ENCODE results near the gene PDE6A. TPM values are rescaled to one million over a fixed set of nuclear protein-coding genes. Genes with fewer than 3 reads are reported as not detected.
A peak's percentile ranks its signal among the peaks of the same experiment; 100 is the strongest.

The PDE6A gene
- total RNA-seq, 2 experiments from 2014 or later: not detected

DNA sequence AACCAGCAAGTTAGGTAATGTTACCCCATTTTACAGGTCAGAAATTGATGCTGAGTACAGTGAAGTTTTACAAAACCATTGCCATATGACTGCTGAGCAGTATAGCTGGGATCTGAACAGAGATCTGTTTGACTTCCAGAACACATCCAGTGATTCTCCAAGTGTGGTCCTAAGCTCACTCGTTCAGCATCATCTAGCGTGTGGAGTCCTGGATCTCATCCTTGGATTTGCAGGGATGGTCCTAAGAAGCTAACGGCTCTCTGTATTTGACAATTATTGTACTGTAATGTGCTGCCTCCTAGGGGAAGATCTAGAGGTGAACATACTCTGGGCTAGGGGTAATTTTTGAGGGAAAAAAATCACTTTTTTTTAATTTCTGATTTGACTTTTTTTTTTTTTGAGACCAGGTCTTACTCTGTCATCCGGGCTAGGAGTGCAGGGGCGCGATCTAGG lies 17.4 kb upstream of the PDE6A start:
- POLR2A ChIA-PET: interaction anchor here (1.3 to 2.1 kb wide), 4 partner anchors 28 to 128 kb away, joined by 3 to 10 read pairs (median 4); partner anchors contain the start of genes HMGXB3 and TIGD6
- no peaks in the 10 kb centered on the region for H3K9me3 Mint-ChIP-seq
- peaks cover 36% of the 10 kb centered on the region for H3K4me1 Mint-ChIP-seq
- no peak for DNase-seq
- H3K36me3 Mint-ChIP-seq (ENCODE audit: low read depth): peaks cover 2% of the 10 kb centered on the region
- H3K27ac Mint-ChIP-seq: no peak overlapping the region
- CTCF ChIA-PET: interaction anchor here (0.8 to 5.2 kb wide), 16 partner anchors 10 to 305 kb away, joined by 3 to 57 read pairs (median 5); partner anchors contain the start of genes HMGXB3 and TIGD6
- H3K27me3 Mint-ChIP-seq: no peaks in the 10 kb centered on the region
- peak overlapping the region; percentile 74 for H3K4me3 Mint-ChIP-seq

GRCh38 chr5:149961186-149961685 lies 16.6 kb upstream of the PDE6A start:
- ChIA-PET POLR2A (interaction anchor here (1.3 to 2.4 kb wide), 6 partner anchors 29 to 411 kb away, joined by 3 to 31 read pairs (median 4); partner anchors contain the start of genes HMGXB3 and TIGD6), CTCF (interaction anchor here (0.9 to 5.2 kb wide), 11 partner anchors 21 to 305 kb away, joined by 3 to 57 read pairs (median 5); partner anchors contain the start of genes HMGXB3 and TIGD6)
- peaks cover 2% of the 10 kb centered on the region for H3K36me3 Mint-ChIP-seq (ENCODE audit: low read depth)
- H3K27ac Mint-ChIP-seq: no peak overlapping the region
- no peaks in the 10 kb centered on the region for H3K9me3 Mint-ChIP-seq
- no peaks in the 10 kb centered on the region for H3K27me3 Mint-ChIP-seq
- H3K4me1 Mint-ChIP-seq: peaks cover 36% of the 10 kb centered on the region
- H3K4me3 Mint-ChIP-seq: peak overlapping the region; percentile 74
- DNase-seq: no peak

DNA sequence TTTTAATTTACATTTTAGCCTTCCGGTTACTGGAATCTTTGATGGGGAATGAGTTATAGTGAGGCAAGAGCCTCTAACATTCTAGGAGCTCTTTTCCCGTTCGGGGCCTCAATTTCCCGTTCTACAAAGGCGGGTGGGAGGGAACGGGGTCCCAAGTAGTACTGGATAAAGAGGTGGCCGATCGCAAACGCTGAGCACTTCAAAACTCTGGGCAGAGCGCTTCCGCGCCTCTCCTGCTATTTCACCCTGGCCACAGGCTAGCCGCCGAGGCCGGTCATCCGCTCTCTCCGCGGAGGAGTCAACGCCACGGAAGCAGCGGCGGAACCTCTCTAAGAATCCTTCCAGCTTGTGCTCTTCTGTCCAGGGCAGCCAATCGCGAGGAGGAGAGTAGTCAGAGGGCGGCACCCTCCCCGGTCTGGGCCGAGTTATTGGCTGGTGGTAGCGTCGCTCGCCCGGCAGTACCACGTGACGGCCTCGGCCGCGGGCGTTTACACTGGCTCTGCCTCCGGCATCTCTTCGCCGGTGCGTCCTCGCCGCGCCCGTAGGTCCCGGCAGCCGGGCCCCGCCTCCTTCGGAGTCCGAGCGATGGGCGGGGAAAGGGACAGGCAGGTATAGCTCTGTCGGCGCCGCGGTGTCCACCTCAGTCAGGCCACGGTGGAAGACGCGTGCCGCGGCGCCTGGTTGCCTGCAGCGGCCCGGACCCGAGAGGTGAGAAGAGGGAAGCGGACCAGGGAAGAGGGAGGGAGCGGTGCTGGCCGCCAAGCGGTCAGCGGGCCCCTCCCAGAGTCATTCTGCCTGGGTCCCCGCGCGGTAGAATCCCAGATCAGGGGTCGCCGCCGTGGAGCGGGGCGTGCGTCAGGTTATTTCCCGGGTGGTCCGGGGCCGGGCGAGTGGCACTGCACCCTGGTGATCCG lies 15.9 kb upstream of the PDE6A start, which contains the start of gene SLC26A2:
Gene SLC26A2 (plus strand): TSS at position 487 of the 914 bp plus-strand sequence. CDS start 16,895 bp downstream, outside the sequence.
- no peaks in the 10 kb centered on the region for H3K9me3 Mint-ChIP-seq
- H3K4me1 Mint-ChIP-seq: peaks cover 36% of the 10 kb centered on the region
- H3K27me3 Mint-ChIP-seq: no peaks in the 10 kb centered on the region
- peaks cover 2% of the 10 kb centered on the region for H3K36me3 Mint-ChIP-seq (ENCODE audit: low read depth)
- DNase-seq: peak; percentile 97
- ChIA-PET POLR2A (interaction anchor here (0.8 to 2.4 kb wide), 10 partner anchors 11 to 410 kb away, joined by 3 to 31 read pairs (median 4); partner anchors contain the start of genes HMGXB3 and TIGD6), CTCF (interaction anchor here (0.6 to 5.2 kb wide), 12 partner anchors 9 to 132 kb away, joined by 3 to 57 read pairs (median 4); partner anchors contain the start of genes HMGXB3 and TIGD6)
- H3K4me3 Mint-ChIP-seq: peak within 1 kb of the TSS; percentile 74
- H3K27ac Mint-ChIP-seq: peak within 1 kb of the TSS; percentile 86

DNA sequence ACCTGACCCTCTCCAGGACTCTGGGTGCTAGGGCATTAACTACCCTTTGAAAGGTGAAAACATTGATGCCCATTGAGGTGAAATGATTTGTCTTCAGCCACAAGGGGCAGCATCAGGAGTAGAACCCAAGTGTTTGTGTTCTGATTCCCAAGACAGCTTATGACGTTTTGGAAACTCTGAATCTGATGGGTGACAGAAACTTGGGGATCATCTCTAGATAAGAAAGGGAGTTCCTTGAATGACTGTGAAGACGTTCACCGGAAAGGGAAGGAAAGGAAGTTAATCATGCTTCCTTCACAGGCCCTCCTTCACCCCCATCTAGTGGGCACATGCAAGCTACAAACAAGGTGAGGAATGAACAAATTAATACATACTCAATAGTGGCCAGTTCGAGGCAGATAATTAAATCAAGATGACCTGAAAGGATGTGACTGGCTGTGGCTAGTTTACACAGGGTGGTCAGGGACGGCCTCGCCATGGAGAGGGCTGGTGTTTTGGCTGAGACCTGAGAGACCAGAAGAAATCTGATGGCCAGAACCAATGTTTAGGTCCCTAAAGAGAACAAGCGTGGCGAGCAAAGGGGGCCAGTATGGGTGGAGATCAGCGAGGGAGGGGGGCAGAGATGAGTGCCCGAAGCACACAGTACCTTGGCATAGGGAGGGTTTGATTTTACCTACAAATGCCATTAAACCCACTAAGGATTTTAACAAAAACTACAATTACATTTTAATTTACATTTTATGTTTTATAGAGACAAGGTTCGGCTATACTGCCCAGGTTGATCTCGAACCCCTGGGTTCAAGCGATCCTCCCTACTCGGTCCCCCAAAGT lies 15.0 kb upstream of the PDE6A start:
- Mint-ChIP-seq H3K9me3 (no peaks in the 10 kb centered on the region), H3K36me3 (ENCODE audit: low read depth) (peaks cover 2% of the 10 kb centered on the region), H3K27me3 (no peaks in the 10 kb centered on the region), H3K27ac (peak overlapping the region; percentile 86), H3K4me3 (peak overlapping the region; percentile 74), H3K4me1 (peaks cover 36% of the 10 kb centered on the region)
- ChIA-PET CTCF (interaction anchor here (0.6 to 5.2 kb wide), 23 partner anchors 9 to 303 kb away, joined by 3 to 57 read pairs (median 4); partner anchors contain the start of genes HMGXB3 and TIGD6), POLR2A (interaction anchor here (0.8 to 2.4 kb wide), 11 partner anchors 10 to 453 kb away, joined by 3 to 31 read pairs (median 4); partner anchors contain the start of genes CD74, CSNK1A1, HMGXB3 and TIGD6)
- peak; percentile 37 for DNase-seq

- Mint-ChIP-seq H3K4me1 (peaks cover 36% of the 10 kb centered on the region), H3K27me3 (no peaks in the 10 kb centered on the region), H3K27ac (no peak overlapping the region), H3K4me3 (no peak overlapping the region), H3K9me3 (no peaks in the 10 kb centered on the region), H3K36me3 (ENCODE audit: low read depth) (peaks cover 2% of the 10 kb centered on the region)
- POLR2A ChIA-PET: no interaction called here
- CTCF ChIA-PET: interaction anchor here (0.8 to 2.2 kb wide), 4 partner anchors 8 to 406 kb away, joined by 3 to 11 read pairs (median 5); no protein-coding TSS in a partner anchor
- DNase-seq: no peak
Observed at GRCh38 chr5:149957855-149958254, 13.3 kb upstream of the PDE6A start.

DNA sequence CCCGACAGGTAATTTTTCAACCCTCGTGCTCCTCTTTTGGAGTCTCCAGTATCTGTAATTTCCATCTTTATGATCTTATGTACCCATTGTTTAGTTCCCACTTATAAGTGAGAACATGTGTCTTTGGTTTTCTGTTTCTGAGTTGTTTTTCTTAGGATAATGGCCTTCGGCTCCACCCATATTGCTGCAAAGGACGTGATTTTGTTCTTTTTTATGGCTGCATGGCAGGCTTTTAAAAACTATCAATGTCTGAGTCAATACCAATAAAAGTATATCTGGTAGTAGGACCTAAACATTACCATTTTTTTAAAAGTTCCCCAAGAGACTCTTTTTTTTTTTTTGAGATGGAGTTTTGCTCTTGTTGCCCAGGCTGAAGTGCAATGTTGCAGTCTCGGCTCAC lies 12.1 kb upstream of the PDE6A start:
- H3K27ac Mint-ChIP-seq: no peak overlapping the region
- POLR2A ChIA-PET: no interaction called here
- H3K4me3 Mint-ChIP-seq: no peak overlapping the region
- H3K4me1 Mint-ChIP-seq: peaks cover 24% of the 10 kb centered on the region
- H3K36me3 Mint-ChIP-seq (ENCODE audit: low read depth): no peaks in the 10 kb centered on the region
- no peak for DNase-seq
- CTCF ChIA-PET: interaction anchor here (1.6 kb wide), 1 partner anchor 34 kb away, joined by 4 read pairs; no protein-coding TSS in a partner anchor
- no peaks in the 10 kb centered on the region for H3K27me3 Mint-ChIP-seq
- no peaks in the 10 kb centered on the region for H3K9me3 Mint-ChIP-seq

GRCh38 chr5:149954798-149955197 lies 10.2 kb upstream of the PDE6A start:
- peaks cover 10% of the 10 kb centered on the region for H3K4me1 Mint-ChIP-seq
- POLR2A ChIA-PET: no interaction called here
- DNase-seq: no peak
- no peak overlapping the region for H3K27ac Mint-ChIP-seq
- H3K4me3 Mint-ChIP-seq: no peak overlapping the region
- no peaks in the 10 kb centered on the region for H3K36me3 Mint-ChIP-seq (ENCODE audit: low read depth)
- H3K9me3 Mint-ChIP-seq: no peaks in the 10 kb centered on the region
- CTCF ChIA-PET: no interaction called here
- H3K27me3 Mint-ChIP-seq: peaks cover 6% of the 10 kb centered on the region

- Mint-ChIP-seq H3K27ac (no peak overlapping the region), H3K4me3 (no peak overlapping the region), H3K36me3 (ENCODE audit: low read depth) (no peaks in the 10 kb centered on the region), H3K9me3 (no peaks in the 10 kb centered on the region), H3K4me1 (no peaks in the 10 kb centered on the region), H3K27me3 (peaks cover 7% of the 10 kb centered on the region)
- no peak for DNase-seq
- CTCF ChIA-PET: interaction anchor here (2.2 kb wide), 1 partner anchor 120 kb away, joined by 5 read pairs; no protein-coding TSS in a partner anchor
- POLR2A ChIA-PET: no interaction called here
Observed at GRCh38 chr5:149953436-149954121, 9.0 kb upstream of the PDE6A start.

GRCh38 chr5:149951138-149951749 lies 6.7 kb upstream of the PDE6A start:
- no peak overlapping the region for H3K4me3 Mint-ChIP-seq
- POLR2A ChIA-PET: no interaction called here
- CTCF ChIA-PET: interaction anchor here (1.2 to 3.7 kb wide), 4 partner anchors 8 to 117 kb away, joined by 3 to 11 read pairs (median 4); no protein-coding TSS in a partner anchor
- peaks cover 10% of the 10 kb centered on the region for H3K27me3 Mint-ChIP-seq
- H3K9me3 Mint-ChIP-seq: no peaks in the 10 kb centered on the region
- H3K27ac Mint-ChIP-seq: no peak overlapping the region
- no peak for DNase-seq
- no peaks in the 10 kb centered on the region for H3K4me1 Mint-ChIP-seq
- H3K36me3 Mint-ChIP-seq (ENCODE audit: low read depth): no peaks in the 10 kb centered on the region

- Mint-ChIP-seq H3K36me3 (ENCODE audit: low read depth) (no peaks in the 10 kb centered on the region), H3K4me1 (no peaks in the 10 kb centered on the region), H3K9me3 (no peaks in the 10 kb centered on the region), H3K27ac (no peak overlapping the region), H3K27me3 (peaks cover 10% of the 10 kb centered on the region), H3K4me3 (no peak overlapping the region)
- no peak for DNase-seq
- POLR2A ChIA-PET: interaction anchor here (1.2 kb wide), 1 partner anchor 11 kb away, joined by 5 read pairs; no protein-coding TSS in a partner anchor
- CTCF ChIA-PET: interaction anchor here (3.7 kb wide), 1 partner anchor 10 kb away, joined by 11 read pairs; no protein-coding TSS in a partner anchor
Observed at GRCh38 chr5:149948993-149949392, 4.4 kb upstream of the PDE6A start.

DNA sequence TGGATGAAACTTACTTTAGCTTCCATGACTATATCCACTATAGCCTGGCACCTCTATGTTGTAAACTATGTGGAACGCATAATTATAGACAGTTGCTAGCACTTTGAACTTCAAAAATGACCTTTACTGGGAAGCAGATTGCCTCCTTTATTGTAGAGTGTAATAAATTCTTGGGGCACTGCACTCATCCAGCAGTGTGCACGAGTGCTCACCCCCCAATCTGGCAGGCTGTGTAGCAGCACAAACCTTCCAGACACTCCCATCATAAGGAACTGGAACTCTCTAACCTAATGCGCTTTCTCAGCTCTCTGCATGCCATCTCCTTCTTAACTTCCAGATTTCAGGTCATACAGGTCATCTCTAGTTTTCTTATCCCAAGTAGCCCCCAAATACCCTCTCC lies 1.5 kb upstream of the PDE6A start:
- no peak for DNase-seq
- ChIA-PET CTCF (no interaction called here), POLR2A (no interaction called here)
- H3K4me1 Mint-ChIP-seq: no peaks in the 10 kb centered on the region
- no peak overlapping the region for H3K27ac Mint-ChIP-seq
- no peaks in the 10 kb centered on the region for H3K9me3 Mint-ChIP-seq
- peaks cover 8% of the 10 kb centered on the region for H3K27me3 Mint-ChIP-seq
- no peak overlapping the region for H3K4me3 Mint-ChIP-seq
- no peaks in the 10 kb centered on the region for H3K36me3 Mint-ChIP-seq (ENCODE audit: low read depth)

Measured in activated CD4-positive, alpha-beta memory T cell treated with anti-CD3 and anti-CD28 coated beads, Interleukin-2, amount 10 ng/mL, durations not matched to agents 7 days and 5 days (primary cell).